Suprapubic skin (tissue), 4 donors: Measurements from ENCODE around the gene NIPBL. TPM values are rescaled to one million over a fixed set of nuclear protein-coding genes. Genes with fewer than 3 reads are reported as not detected.

ENCODE experiments used
- DNase-seq, 2 donors: peaks; one replicate each; pipeline ENCODE4 v3.0.0-alpha.2; 2019; ENCODE audit warnings: low spot score in 2 of 2
- H3K27ac ChIP-seq: fragments of 200-600 bp; sonication (generic); one replicate; pipeline ENCODE4 v1.5.1; 2019
- H3K27me3 ChIP-seq: fragments of 200-600 bp; sonication (generic); one replicate; pipeline ENCODE4 v1.5.1; 2019
- H3K36me3 ChIP-seq: fragments of 200-600 bp; sonication (generic); one replicate; pipeline ENCODE4 v1.5.1; 2019
- H3K4me1 ChIP-seq: fragments of 200-600 bp; sonication (generic); one replicate; pipeline ENCODE4 v1.5.1; 2019
- H3K4me3 ChIP-seq: fragments of 200-600 bp; sonication (generic); one replicate; pipeline ENCODE4 v1.5.1; 2019; ENCODE audit warnings: mild to moderate bottlenecking
- H3K9me3 ChIP-seq: fragments of 200-600 bp; sonication (generic); one replicate; pipeline ENCODE4 v1.5.1; 2019
- EP300 ChIP-seq: sonication (generic); formaldehyde crosslinking; IDR thresholded peaks from one replicate; pipeline ENCODE4 v1.6.1; 2017; ENCODE audit warnings: antibody characterized with exemption
- POLR2A ChIP-seq, 2 donors: fragments of 450-650 bp; IDR thresholded peaks; one replicate each; pipeline ENCODE4 v1.6.1; 2017; ENCODE audit warnings: antibody characterized with exemption in 2 of 2, mild to moderate bottlenecking in 2 of 2, moderate library complexity in 2 of 2
- POLR2AphosphoS5 ChIP-seq, 3 donors: sonication (generic); formaldehyde crosslinking; IDR thresholded peaks; one replicate each; pipeline ENCODE4 v1.6.1; 2017; ENCODE audit warnings: antibody characterized with exemption in 3 of 3
- WGBS: methylation state at CpG from one replicate; pipeline ENCODE4 v1.1.5; 2018; 5-methylcytosine and 5-hydroxymethylcytosine counted together
- total RNA-seq, 4 donors: library from RNA; depleted of rRNA; stranded (reverse); fragments of >200 nt; gene quantifications; one replicate each; pipeline ENCODE4 v1.1.0, GENCODE V29; 2016
- TF ChIP-seq, protein P1 (sequence below), 2 donors: fragments of 200-600 bp in 1 of 2; fragments of 450-650 bp in 1 of 2; sonication (generic) in 1 of 2; IDR thresholded peaks; one replicate each; pipeline ENCODE4 v1.5.1; 2016 to 2019; ENCODE audit warnings: antibody characterized with exemption in 2 of 2, mild to moderate bottlenecking in 1 of 2, moderate library complexity in 1 of 2

NIPBL gene
- total RNA-seq, 4 donors from 2014 or later, result 40.3 to 123 (median 60.4) TPM

DNA sequence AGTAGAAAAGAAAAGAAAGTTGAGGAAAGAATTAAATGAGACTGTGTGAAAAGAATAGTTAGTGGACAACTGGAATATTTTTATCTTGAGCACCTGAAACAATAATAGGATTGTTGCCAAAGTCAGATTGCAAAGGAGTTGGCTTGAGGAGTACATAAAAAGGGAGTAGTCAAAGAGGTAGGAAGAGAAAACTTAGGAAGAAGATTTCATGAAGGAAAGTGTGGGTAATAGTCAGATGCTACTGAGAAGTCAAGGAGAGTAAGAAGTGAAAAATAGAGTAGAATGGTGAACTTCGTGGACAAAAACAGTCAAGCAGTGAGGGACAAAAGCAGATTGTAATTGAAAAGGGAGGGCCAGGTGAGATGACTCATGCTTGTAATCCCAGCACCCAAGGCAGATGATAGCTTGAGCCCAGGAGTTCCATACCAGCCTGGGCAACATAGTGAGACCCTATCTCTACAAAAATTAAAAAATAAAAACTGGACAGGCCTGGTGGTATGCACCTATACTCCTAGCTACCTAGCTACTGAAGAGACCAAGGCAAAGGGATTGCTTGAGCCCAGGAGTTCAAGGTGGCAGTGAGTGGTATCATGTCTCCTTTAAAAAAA is 178.9 kb downstream of the NIPBL start:
- no peak for DNase-seq
- Histone ChIP-seq H3K27me3 (no peaks in the 10 kb centered on the region), H3K9me3 (no peaks in the 10 kb centered on the region), H3K4me1 (no peaks in the 10 kb centered on the region), H3K27ac (no peak overlapping the region), H3K36me3 (peaks cover 72% of the 10 kb centered on the region), H3K4me3 (no peak overlapping the region)
- WGBS, result 76% methylated on average over 1 of the region's 1 CpG
- no peak for TF ChIP-seq EP300
- no peak for TF ChIP-seq POLR2AphosphoS5 (IDR thresholded peaks at IDR 0.05)
- TF ChIP-seq POLR2A (IDR thresholded peaks at IDR 0.05), result no peak
- TF ChIP-seq, protein P1, sequence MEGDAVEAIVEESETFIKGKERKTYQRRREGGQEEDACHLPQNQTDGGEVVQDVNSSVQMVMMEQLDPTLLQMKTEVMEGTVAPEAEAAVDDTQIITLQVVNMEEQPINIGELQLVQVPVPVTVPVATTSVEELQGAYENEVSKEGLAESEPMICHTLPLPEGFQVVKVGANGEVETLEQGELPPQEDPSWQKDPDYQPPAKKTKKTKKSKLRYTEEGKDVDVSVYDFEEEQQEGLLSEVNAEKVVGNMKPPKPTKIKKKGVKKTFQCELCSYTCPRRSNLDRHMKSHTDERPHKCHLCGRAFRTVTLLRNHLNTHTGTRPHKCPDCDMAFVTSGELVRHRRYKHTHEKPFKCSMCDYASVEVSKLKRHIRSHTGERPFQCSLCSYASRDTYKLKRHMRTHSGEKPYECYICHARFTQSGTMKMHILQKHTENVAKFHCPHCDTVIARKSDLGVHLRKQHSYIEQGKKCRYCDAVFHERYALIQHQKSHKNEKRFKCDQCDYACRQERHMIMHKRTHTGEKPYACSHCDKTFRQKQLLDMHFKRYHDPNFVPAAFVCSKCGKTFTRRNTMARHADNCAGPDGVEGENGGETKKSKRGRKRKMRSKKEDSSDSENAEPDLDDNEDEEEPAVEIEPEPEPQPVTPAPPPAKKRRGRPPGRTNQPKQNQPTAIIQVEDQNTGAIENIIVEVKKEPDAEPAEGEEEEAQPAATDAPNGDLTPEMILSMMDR (IDR thresholded peaks at IDR 0.05), result no peak

GRCh38 chr5:37056762-37057161 is 180.2 kb downstream of the NIPBL start:
- TF ChIP-seq POLR2AphosphoS5 (IDR thresholded peaks at IDR 0.05), result no peak
- TF ChIP-seq, protein P1 (IDR thresholded peaks at IDR 0.05), result no peak
- no peak for TF ChIP-seq EP300
- no peak for TF ChIP-seq POLR2A (IDR thresholded peaks at IDR 0.05)
- H3K36me3 ChIP-seq, result peaks cover 74% of the 10 kb centered on the region

DNA sequence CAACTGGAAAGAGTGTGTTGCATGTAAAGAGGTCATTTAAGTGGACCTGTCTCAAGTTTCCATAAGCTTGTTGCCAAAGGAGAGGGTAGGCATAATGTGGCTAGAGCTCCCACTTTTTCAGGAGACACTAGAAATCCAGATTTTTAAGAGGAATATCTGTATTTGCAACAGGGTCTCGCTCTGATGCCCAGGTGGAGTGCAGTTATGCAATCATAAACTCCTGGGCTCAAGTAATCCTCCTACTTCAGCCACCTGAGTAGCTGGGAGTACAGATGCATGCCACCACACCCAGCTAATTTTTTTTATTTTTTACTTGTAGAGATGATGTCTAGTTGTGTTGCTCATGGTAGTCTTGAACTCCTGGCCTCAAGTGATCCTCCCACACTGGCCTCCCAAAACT is 183.5 kb downstream of the NIPBL start:
- H3K4me3 ChIP-seq, result no peak overlapping the region
- no peak for DNase-seq
- H3K27ac ChIP-seq, result no peak overlapping the region
- H3K4me1 ChIP-seq, result no peaks in the 10 kb centered on the region
- 94% methylated on average over 1 of the region's 1 CpG for WGBS
- TF ChIP-seq, protein P1 (IDR thresholded peaks at IDR 0.05), result no peak
- TF ChIP-seq POLR2A (IDR thresholded peaks at IDR 0.05), result no peak
- no peak for TF ChIP-seq POLR2AphosphoS5 (IDR thresholded peaks at IDR 0.05)
- no peak for TF ChIP-seq EP300
- H3K36me3 ChIP-seq, result peaks cover 76% of the 10 kb centered on the region
- H3K9me3 ChIP-seq, result no peaks in the 10 kb centered on the region
- H3K27me3 ChIP-seq, result no peaks in the 10 kb centered on the region

More at GRCh38 chr5:37056762-37057161, 180.2 kb downstream of the NIPBL start:
- H3K9me3 ChIP-seq, result no peaks in the 10 kb centered on the region
- no peak for DNase-seq
- H3K4me1 ChIP-seq, result no peaks in the 10 kb centered on the region
- no peaks in the 10 kb centered on the region for H3K27me3 ChIP-seq
- 90% methylated on average over 2 of the region's 2 CpGs for WGBS
- H3K4me3 ChIP-seq, result no peak overlapping the region
- no peak overlapping the region for H3K27ac ChIP-seq

GRCh38 chr5:37063739-37064138 is 187.2 kb downstream of the NIPBL start:
- WGBS, result 94% methylated on average over 7 of the region's 7 CpGs
- H3K36me3 ChIP-seq, result peaks cover 62% of the 10 kb centered on the region

DNA sequence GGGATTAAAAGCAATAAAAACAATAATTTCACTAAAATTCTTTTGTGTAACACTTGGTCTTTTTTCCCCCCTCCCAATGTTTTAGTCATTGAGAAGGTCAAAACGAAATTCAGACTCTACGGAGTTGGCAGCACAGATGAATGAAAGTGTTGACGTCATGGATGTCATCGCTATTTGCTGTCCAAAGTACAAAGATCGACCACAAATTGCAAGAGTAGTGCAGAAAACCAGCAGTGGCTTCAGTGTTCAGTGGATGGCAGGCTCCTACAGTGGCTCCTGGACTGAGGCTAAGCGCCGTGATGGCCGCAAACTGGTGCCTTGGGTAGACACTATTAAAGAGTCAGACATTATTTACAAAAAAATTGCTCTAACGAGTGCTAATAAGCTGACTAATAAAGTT is 187.9 kb downstream of the NIPBL start:
- Histone ChIP-seq H3K9me3 (no peaks in the 10 kb centered on the region), H3K27me3 (no peaks in the 10 kb centered on the region), H3K27ac (no peak overlapping the region), H3K36me3 (peaks cover 55% of the 10 kb centered on the region), H3K4me1 (no peaks in the 10 kb centered on the region), H3K4me3 (no peak overlapping the region)
- WGBS, result 90% methylated on average over 9 of the region's 9 CpGs
- TF ChIP-seq, protein P1 (IDR thresholded peaks at IDR 0.05), result no peak
- TF ChIP-seq EP300 (no peak), POLR2AphosphoS5 (IDR thresholded peaks at IDR 0.05) (no peak), POLR2A (IDR thresholded peaks at IDR 0.05) (no peak)
- DNase-seq, result no peak

More at GRCh38 chr5:37063739-37064138, 187.2 kb downstream of the NIPBL start:
- no peak overlapping the region for H3K4me3 ChIP-seq
- no peaks in the 10 kb centered on the region for H3K9me3 ChIP-seq
- no peak for DNase-seq
- H3K27me3 ChIP-seq, result no peaks in the 10 kb centered on the region
- TF ChIP-seq POLR2A (IDR thresholded peaks at IDR 0.05) (no peak), POLR2AphosphoS5 (IDR thresholded peaks at IDR 0.05) (no peak), EP300 (no peak)
- TF ChIP-seq, protein P1 (IDR thresholded peaks at IDR 0.05), result no peak
- H3K4me1 ChIP-seq, result no peaks in the 10 kb centered on the region
- no peak overlapping the region for H3K27ac ChIP-seq
